ENCODE measurements around the gene POU3F4.
A peak's percentile ranks its signal among the peaks of the same experiment; 100 is the strongest.

Gene POU3F4

GRCh38 chrX:83508006-83508405 lies at the start of gene POU3F4:
TSS of gene POU3F4 (plus strand) at chrX:83508290. CDS start at chrX:83508325, 35 bp downstream.
- Histone ChIP-seq H3K4me2 (ENCODE audit: low read length) (no peak within 1 kb of the TSS), H3K4me3 (ENCODE audit: low read length) (no peak within 1 kb of the TSS), H3K79me2 (ENCODE audit: control insufficient read depth, low read length) (no peaks in the 10 kb centered on the region), H3K36me3 (ENCODE audit: control insufficient read depth, low read length) (no peaks in the 10 kb centered on the region), H3F3A (ENCODE audit: control insufficient read depth, insufficient read depth) (no peaks in the 10 kb centered on the region), H3K27me3 (ENCODE audit: control insufficient read depth, low read length) (no peaks in the 10 kb centered on the region), H3K27ac (ENCODE audit: low read depth, low read length) (no peak within 1 kb of the TSS), H4K20me1 (ENCODE audit: control insufficient read depth, insufficient read depth, low read depth, low read length) (no peaks in the 10 kb centered on the region), H3K4me1 (ENCODE audit: control insufficient read depth, low read length) (no peaks in the 10 kb centered on the region), H3K9me3 (ENCODE audit: control insufficient read depth, insufficient read depth, low read length) (no peaks in the 10 kb centered on the region), H3K9me2 (replicated peaks; ENCODE audit: control insufficient read depth, low read length) (no peaks in the 10 kb centered on the region)
- TF ChIP-seq CTCF (IDR thresholded peaks at IDR 0.05; ENCODE audit: low read depth, low read length, poor library complexity, severe bottlenecking) = no peak
- TF ChIP-seq EZH2phosphoT487 (IDR thresholded peaks at IDR 0.05; ENCODE audit: borderline replicate concordance, low read length) = no peak

GRCh38 chrX:83469551-83469950 lies 38.5 kb upstream of the POU3F4 start:
- H3K4me2 ChIP-seq (ENCODE audit: low read length) = no peak overlapping the region
- H3K9me2 ChIP-seq (replicated peaks; ENCODE audit: control insufficient read depth, low read length) = no peaks in the 10 kb centered on the region
- H3K4me1 ChIP-seq (ENCODE audit: control insufficient read depth, low read length) = peaks cover 8% of the 10 kb centered on the region
- no peaks in the 10 kb centered on the region for H3F3A ChIP-seq (ENCODE audit: control insufficient read depth, insufficient read depth)
- no peaks in the 10 kb centered on the region for H3K79me2 ChIP-seq (ENCODE audit: control insufficient read depth, low read length)
- H3K27me3 ChIP-seq (ENCODE audit: control insufficient read depth, low read length) = no peaks in the 10 kb centered on the region
- H3K9me3 ChIP-seq (ENCODE audit: control insufficient read depth, insufficient read depth, low read length) = no peaks in the 10 kb centered on the region
- TF ChIP-seq CTCF (IDR thresholded peaks at IDR 0.05; ENCODE audit: low read depth, low read length, poor library complexity, severe bottlenecking) (peak; percentile 48), EZH2phosphoT487 (IDR thresholded peaks at IDR 0.05; ENCODE audit: borderline replicate concordance, low read length) (no peak)
- H3K27ac ChIP-seq (ENCODE audit: low read depth, low read length) = no peak overlapping the region
- no peaks in the 10 kb centered on the region for H3K36me3 ChIP-seq (ENCODE audit: control insufficient read depth, low read length)
- H3K4me3 ChIP-seq (ENCODE audit: low read length) = no peak overlapping the region
- no peaks in the 10 kb centered on the region for H4K20me1 ChIP-seq (ENCODE audit: control insufficient read depth, insufficient read depth, low read depth, low read length)

GRCh38 chrX:83495898-83496297 lies 12.2 kb upstream of the POU3F4 start:
- Histone ChIP-seq H3K4me2 (ENCODE audit: low read length) (no peak overlapping the region), H3K27ac (ENCODE audit: low read depth, low read length) (no peak overlapping the region), H3K4me3 (ENCODE audit: low read length) (no peak overlapping the region), H3K9me2 (replicated peaks; ENCODE audit: control insufficient read depth, low read length) (no peaks in the 10 kb centered on the region), H3K36me3 (ENCODE audit: control insufficient read depth, low read length) (no peaks in the 10 kb centered on the region), H3K79me2 (ENCODE audit: control insufficient read depth, low read length) (no peaks in the 10 kb centered on the region), H4K20me1 (ENCODE audit: control insufficient read depth, insufficient read depth, low read depth, low read length) (no peaks in the 10 kb centered on the region), H3F3A (ENCODE audit: control insufficient read depth, insufficient read depth) (no peaks in the 10 kb centered on the region), H3K4me1 (ENCODE audit: control insufficient read depth, low read length) (no peaks in the 10 kb centered on the region), H3K9me3 (ENCODE audit: control insufficient read depth, insufficient read depth, low read length) (no peaks in the 10 kb centered on the region), H3K27me3 (ENCODE audit: control insufficient read depth, low read length) (no peaks in the 10 kb centered on the region)
- TF ChIP-seq CTCF (IDR thresholded peaks at IDR 0.05; ENCODE audit: low read depth, low read length, poor library complexity, severe bottlenecking) = no peak
- no peak for TF ChIP-seq EZH2phosphoT487 (IDR thresholded peaks at IDR 0.05; ENCODE audit: borderline replicate concordance, low read length)

GRCh38 chrX:83501003-83501402 lies 7.1 kb upstream of the POU3F4 start:
- TF ChIP-seq EZH2phosphoT487 (IDR thresholded peaks at IDR 0.05; ENCODE audit: borderline replicate concordance, low read length) (no peak), CTCF (IDR thresholded peaks at IDR 0.05; ENCODE audit: low read depth, low read length, poor library complexity, severe bottlenecking) (no peak)
- Histone ChIP-seq H3K36me3 (ENCODE audit: control insufficient read depth, low read length) (no peaks in the 10 kb centered on the region), H3K4me3 (ENCODE audit: low read length) (no peak overlapping the region), H3K4me2 (ENCODE audit: low read length) (no peak overlapping the region), H3K27me3 (ENCODE audit: control insufficient read depth, low read length) (no peaks in the 10 kb centered on the region), H3K27ac (ENCODE audit: low read depth, low read length) (no peak overlapping the region), H4K20me1 (ENCODE audit: control insufficient read depth, insufficient read depth, low read depth, low read length) (no peaks in the 10 kb centered on the region), H3F3A (ENCODE audit: control insufficient read depth, insufficient read depth) (no peaks in the 10 kb centered on the region), H3K9me3 (ENCODE audit: control insufficient read depth, insufficient read depth, low read length) (no peaks in the 10 kb centered on the region), H3K4me1 (ENCODE audit: control insufficient read depth, low read length) (no peaks in the 10 kb centered on the region), H3K79me2 (ENCODE audit: control insufficient read depth, low read length) (no peaks in the 10 kb centered on the region), H3K9me2 (replicated peaks; ENCODE audit: control insufficient read depth, low read length) (no peaks in the 10 kb centered on the region)

Measured in DOHH2 (cell line).